Activated gamma-delta T cell (primary cell): ENCODE measurements around the gene HOXB4.

ENCODE experiments used
- DNase-seq: peaks from one replicate; lab custom pipeline; 2025; lab: John Stamatoyannopoulos, UW

The HOXB4 gene

DNA sequence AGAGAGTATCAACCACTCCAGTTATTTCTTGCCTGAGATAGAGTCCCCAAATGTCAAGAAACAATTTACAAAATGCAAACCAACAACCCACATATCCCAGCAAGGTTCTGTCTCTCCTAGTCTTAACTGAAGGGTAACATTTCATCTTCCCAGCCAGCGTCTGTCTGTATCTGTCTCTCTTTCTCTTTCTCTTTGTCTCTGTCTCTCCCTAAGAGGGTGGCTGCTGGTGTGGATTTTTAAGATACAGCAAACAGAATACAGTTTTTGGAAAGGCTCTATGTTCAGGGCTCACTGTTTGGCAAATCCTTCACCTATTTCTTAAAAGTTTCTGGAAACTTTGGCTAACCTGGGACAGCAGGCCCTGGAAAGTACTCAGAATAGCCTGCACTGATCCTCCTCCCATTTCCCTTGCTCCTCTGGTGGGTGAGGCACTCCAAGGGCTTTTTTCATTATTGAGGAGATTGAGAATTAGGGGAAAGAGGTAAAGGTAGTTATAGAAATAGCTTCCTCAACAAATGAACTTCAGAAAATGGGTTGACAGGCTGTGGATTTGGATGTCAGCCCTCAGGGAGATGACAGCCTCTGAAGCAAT, 6.2 kb downstream of the HOXB4 start:
- no peak for DNase-seq

DNA sequence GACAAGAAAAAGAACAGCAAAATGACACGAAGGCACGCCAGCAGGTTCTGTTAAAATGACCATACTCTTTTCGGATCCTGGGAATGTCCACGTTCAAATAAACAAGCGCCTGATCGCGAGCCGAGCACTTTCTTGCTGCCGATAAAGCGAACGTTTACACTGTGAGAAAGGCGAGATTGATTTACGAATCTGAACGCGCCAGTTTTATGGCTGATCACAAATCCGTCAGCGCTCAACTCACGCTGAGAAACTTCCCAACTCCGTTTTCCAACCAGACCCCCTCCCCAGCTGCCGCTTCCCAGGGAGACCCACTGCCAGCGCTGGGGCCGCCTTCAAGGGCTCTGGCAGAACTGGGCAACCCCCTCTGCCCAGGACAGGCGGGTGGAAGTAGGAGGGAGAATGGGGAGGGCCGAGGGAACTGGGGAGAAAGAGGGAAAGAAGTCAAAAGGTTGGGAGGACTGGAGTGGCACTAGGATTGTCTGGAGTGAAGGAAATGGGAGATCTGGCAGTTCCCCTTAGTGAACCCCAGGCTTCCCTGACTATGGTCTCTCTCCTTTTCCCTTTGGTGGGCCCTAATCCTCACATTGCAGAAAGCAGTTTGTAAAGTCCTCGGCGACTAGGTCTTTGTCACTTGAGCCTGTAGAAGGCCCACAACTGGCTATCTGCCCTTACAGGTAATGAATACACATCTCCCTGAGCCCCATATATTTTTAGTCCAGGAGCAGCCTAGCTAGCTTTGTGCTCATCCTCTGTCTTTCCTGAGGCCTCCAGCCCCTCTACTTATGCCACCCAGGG, 6.9 kb downstream of the HOXB4 start:
- no peak for DNase-seq

DNA sequence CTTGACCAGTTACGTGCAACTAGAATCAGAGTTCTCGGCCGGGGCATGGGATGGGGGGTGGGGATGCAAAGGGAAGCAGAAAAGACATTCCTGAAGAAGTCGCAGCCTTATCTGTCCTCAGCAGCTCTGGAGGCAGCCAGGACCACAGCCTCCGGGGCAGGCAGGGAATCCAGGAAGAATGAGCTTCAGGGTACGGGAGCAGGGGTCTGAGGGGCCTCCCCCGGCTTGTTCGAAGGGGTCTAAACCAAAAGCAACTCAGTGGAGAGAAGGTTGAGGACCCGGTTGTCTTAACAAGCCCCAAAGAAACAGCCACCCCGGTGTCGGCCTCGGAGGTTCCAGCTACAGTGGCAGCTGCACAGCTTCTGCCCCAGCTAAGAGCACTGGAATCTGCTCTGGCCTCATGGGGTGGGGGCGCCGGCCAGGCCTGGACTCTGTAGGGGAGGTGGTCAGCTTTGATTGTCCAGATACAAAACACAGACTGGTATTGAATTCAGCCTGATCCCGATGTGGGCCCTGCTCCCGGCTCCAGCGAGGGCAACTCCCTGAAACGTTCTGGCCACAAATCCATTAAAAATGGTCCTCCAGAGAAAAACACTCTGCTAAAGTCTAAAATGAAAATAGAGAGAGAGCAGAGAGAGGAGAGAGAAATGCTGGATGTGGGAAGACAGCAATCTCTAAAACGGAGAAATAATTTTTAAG, 7.7 kb downstream of the HOXB4 start:
- DNase-seq = no peak

DNA sequence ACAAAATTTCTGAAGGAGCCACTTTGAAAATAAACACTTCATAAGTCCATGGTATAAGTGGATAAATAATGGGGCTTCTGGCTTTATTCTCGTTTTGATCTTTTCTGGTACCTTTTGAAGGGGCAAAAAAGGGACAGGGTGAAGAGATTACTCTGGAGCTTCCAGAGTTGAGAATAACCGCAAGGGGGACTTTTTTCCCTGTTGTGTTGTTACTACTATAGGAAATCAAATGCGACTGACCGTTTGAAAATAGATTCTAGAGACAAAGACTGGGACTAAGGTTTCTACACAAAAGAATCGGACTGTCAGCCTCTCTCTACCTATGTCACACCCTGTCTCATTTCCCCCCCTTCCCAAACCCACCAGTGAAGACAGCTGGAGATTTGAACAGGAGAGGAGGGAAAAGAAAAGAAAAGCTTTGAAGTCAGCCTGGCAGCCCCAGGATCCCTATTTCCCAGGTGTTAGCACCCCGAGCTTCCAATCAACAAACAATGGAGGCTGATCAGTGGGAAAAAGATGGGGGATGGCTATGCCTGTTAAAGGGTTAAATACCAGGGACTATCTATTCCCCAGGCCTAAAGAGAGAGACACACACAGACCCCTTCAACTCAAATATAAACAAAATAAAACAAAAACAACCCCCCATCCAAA, 8.4 kb downstream of the HOXB4 start:
- no peak for DNase-seq

DNA sequence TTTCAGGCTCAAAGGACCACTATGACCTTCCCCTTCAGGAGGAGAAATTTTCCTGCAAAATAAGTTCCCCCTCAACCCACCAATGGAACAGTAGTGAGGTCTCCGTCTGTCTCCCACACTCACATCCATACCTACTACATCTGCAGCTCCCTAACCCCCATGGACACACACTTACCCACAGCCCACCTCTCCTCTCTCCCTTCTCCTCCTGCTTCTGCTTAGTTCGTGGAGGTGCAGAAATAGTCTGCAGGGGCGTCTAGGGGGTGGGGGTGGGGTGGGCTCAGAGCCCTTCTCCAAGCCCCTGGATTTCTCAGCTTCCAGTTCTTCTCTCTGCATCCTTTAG, 8.9 kb downstream of the HOXB4 start:
- DNase-seq = no peak

DNA sequence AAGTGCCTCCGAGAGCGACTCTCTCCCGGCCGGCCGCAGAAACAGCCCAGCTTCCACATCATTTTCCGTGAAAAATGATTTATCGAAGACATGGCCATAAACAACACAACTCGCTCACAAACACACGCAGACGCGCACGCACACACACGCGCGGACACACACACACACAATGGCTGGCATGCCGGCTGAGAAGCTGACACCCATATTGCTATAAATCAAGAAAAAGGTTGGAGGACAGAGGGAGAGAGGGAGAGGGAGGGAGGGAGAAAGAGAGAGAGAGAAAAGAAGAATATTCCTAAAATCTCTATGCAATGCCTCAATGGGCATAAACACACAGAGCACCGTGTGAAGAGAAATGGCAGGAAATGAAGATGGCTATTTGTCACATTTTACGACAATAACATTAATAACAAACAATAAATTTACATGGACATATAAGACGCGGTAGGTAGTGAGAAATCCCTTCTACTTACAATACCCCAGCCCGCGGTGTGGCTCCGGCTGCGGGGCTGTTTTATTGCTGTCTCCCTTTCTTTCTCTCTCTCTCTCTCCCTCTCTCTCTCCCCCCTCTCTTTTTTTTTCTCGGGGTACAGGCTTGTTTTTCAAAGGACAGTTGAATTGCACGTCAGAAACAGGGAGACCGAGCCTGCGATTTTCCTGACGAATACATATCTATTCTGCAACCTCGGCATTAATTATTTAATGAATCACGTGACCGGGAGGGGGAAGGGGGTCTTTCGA, 9.5 kb downstream of the HOXB4 start:
- DNase-seq = no peak

DNA sequence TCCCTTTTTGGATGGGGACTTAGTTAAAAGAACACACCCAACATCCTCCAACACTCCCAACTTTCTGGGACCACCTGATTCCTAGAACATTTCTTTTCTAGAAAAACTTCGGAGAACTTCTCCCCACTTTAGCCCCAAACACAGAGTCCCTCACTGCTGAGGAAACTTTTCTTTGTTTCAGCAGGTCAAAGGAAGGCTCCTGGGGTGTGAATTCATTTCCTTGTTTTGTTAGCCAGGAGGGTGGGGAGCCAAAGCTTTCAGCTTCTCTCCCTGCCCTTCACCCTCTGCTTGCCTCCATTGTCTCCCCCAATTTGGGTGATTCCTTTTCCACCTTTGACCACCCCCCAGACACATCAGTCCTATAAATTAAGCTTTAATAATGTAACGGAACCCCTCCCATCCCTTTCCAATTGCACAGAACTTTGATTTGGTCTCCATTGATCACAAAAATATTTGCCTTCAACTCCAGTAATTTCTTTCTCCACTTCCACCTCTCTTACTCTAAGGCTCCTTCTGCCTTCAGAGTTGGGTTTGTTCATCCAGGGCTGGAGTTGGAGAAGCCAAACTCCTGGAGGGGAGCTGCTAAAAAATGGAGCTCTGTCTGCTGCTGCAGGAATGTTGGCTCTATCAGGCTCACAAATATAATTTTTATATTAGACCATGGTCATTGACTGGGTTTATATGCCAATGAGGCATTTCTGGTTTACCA, 10.3 kb downstream of the HOXB4 start:
- no peak for DNase-seq

DNA sequence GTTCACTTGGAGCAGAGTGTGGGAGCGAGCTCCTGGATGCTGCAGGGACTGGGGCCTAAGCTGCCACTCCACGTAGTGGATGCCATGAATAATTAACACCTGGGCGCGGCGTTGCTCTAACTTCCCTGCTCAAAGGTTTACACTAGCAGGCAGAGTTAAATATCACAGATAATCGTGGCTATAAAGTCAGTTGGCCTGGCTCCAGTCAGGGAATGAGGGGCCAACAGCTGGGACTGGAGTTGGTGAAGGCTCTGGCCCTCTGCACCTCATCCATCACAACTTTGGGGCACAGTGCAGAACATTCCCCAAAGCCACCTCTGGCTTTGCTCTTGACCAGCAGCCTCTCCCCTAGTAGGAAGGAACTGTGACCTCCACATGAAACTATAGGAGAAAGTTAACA, 10.9 kb downstream of the HOXB4 start:
- DNase-seq = no peak

DNA sequence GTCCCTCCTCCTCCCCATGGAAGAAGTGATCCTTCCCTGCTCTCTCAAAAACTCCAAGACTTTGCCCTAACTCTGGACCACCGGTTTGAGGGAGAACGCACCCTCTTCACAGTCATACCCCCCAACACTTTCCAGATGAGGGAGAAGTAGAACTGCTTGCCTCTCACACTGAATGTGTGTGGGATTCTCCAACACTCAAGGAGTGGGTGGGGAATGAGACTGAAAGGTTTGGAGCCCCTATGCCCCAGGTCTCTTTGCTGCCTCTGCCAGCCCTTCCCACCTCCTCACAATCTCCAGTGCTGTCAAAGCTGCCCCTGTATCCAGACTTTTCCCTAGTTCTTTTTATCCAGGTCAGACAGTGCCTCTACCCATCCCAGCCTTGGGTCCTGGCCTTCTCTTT, 11.4 kb downstream of the HOXB4 start:
- no peak for DNase-seq

DNA sequence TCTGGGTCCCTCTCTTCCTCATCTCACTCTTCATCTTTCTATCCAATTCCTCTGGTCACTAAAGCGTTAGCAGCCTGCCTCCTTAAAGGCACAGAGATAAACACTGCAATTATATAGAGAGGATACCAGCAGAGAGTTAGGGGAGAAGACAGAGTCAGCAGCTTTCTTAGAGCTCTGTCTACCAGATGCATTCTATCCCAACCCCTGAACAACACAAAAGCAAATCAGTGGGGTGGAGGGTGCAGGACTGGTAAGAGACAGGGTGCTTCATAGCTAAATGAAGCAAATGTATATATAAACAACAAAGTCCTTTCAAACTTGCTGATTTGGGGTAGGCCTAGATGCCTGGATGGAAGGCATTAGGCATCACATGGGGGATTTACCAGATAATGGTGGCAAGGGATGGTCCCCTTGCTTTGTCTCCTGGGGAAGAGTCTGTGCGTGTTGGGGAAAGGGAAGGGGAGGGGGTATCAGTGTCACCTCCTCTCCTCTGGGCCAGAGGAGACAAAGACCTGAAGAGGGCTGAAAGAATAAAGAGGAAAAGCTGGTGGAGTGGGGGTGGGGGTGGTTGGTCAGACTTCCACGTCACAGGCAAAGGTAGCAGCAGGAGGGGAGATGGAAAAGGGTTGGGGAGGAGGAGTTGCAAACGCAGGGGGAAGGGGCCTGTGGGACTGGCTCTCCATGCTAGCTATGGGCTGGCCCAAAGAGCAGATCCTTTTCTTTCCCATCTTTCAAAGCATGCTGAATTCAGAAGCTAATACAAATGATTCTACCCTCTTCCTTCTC, 12.0 kb downstream of the HOXB4 start:
- DNase-seq = no peak

DNA sequence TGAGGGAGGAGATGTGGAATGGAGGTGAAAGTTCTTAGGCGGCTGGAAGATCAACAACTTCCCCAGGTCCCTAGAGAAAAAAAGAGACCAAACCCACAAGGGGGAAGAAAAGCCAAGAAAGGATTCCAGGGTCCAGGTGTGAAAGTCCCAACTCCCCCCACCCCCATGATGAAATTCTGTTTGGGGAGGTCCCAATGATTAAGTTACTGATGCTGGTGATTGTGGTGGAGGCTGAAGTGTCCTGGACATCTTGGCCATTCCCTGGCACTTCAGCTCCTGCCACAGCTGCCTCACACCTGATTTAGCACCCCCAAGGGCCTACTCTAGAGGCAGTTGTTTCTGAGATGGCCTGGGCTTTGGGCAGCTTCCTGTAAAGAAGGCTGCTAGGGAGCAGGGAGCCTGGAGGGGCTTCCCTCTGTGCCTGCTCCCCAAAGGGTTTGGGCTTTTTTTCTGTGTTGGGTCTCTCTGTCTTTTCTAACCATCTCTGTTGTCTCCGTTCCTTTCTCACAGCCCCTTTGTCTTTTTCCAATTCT, 13.1 kb downstream of the HOXB4 start:
- DNase-seq = no peak

DNA sequence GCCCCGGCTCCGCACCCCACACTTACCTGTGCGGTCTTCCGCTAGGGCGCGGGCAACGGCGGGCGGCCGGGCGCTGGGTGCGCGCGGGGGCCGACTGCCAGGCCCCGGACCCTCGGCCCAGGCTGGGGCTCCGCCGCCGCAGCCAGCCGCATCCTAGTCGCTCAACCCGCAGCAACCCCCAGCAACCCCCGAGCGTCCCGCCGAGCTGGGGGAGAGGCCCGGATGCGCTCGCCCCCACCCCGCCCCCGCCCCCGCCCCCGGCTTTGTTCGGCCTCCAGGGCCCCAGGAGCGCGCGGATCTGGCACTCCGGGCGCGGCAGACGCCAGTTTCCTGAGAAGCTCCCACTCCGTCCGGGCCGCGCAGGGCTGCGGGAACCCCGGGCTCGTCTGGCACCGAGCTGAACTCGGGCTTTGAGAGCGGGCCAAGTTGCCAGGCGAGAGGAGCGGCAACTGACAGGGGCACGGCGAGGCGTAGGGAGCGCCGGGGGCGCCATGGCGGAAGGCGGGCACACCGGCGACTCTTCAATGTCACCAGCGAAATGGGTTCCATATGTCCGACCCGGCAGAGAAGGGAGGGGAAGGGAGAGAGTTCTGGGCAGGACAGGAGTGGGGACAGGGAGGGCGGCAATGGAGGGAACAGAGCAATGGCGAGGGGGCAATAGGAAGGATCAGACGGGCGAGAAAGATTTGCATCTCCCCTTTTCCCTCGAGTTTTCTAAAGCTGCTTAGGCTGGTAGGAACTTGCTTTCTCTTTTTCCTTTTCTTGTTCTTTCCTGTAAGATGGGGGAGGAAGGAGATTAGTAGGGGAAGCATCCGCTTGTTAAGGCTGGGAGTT, 13.7 kb downstream of the HOXB4 start:
- no peak for DNase-seq

DNA sequence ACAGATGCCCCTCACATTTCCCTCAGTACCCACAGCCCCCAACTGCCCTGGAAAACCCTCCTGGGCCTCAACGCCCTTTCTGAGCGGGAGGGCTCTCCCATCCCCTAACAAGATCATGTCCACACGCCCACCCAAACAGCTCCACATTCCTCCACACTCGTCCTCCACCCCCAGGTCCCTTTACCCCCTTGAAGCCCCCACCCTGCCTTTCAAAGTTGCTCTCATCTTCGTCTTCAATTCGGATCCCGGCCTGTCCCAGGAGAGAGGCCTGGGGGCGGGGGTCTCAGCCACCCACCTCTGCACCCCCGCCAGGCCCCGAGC, 14.3 kb downstream of the HOXB4 start:
- DNase-seq = no peak

DNA sequence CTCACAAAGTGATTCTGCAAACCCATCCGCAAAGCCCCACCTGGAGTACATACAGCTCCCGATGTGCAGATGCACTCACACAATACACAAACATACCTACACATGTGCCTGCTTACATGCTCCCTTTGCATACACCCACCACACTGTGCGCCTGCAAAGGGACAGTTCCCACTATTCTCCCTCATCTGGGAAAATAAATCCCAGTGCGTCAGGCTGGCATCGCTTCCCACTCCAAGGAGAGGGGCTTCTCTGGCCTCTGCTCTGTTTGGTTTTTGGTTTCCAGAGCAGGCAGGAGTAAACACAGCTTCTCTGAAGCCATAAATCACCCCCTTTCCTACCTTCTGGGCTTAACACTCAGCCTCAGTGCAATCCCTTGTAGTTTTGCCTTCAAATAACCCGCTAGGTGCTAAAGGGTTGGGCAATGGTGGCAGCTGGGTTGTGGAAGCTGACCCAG, 14.7 kb downstream of the HOXB4 start:
- DNase-seq = no peak

DNA sequence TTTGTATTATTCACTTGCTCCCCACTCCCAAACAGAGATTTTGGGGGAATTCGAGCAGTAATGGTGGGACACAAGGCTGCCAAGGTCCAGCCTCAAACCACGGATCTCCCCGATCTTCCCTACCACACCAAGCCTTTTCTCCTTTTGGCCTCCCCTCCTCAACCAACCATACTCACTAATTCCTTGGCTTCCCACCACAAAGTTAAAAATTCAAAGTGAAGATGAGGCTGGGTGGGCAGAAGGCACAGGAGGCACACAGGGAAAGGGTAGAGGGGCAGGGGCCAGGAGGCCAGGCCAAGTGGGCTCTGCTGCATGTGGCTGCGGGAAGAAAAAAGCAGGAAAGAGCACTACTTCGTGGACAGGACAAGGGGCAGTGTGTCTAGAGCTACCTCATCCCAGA, 15.2 kb downstream of the HOXB4 start:
- DNase-seq = no peak

DNA sequence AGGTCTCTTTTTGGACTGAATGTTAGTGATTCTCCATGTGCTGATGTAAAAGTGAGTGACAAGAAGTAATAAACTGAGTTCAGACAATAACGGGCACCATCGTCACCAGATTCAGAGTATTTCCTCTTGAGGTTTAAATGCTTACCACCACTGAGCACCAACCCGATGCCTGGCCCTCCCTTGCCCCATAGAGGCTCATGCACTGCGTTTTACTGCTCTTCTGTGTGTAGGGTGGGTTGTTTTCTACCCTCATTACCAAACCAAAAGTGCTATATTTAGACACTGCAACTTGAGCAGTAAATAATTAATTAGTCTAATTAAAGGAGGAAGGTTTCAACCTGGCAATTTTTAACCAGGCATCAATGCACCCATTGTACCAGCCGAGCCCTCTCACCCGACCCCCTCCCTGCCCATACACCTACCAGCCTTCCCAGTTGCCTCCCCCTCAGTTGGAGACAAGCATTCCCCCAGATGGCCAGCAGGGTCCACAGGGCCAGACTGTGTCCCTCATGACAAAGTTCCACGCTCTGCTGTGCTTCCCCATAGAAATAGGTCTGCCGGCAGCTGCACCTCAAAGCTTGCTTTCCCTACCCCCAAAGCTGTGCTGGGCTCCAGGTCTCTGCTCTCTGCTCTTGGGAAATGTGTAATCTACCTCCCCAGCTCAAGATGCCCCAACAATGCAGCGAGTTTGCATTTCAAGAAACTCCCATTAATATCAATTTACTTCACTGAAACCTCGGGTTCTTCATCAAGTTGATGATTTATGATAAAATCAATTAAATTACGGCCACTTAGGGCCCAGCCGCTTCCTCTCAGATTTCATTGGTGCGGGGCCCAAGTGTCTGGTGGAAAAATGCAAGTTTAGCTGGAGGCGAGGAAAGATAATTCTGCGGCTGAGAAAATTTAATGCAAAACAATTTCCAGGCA, 16.0 kb downstream of the HOXB4 start:
- no peak for DNase-seq

DNA sequence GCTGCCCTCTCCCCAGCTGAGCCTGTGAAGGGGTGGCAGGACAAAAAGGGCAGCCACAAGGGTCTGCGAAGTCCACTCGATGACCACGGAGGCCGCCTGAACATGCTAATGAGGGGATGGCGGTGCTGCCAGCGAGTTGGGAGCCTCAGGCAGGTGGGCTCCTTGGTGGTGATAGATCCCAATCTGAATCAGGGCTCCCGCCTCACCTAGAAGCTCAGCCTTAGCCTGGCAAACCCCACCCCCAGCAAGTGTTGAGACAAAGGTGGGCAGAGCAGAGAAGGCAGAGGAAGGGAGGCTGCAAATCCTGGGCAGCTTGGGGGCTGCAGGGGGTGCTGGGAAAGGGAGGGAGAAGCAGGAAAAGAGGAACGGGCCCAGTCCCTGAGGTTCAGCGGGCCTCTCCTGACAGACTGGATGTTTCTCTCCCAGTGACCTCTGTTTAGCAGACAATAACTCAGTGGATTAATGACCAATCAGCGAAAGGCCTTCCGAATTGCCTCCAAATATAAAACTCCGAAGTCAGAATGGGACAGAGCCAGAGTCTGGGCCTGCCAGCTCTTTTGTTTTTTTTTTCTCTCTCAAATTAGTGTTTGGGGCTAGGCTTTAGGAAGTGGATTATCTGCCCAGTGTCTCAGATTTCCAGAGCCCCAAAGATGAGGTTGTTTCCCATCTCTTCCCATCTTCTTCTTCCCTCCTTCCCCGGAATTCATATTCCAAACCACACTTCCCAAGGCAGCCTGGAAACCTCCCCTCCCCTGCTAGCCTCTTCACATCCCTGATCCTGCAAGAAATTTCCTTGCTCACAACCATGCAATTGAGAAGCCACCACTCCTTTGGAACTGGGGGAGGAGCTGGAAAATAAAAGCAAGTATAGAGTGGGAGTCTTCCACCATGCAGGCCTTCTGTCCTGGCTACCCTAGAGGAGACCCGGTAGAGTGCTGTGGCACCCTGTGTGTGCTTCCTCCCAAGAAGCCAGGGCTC, 18.0 kb downstream of the HOXB4 start:
- no peak for DNase-seq
